ENCODE measurements around the gene ITPKB.

Gene ITPKB

DNA sequence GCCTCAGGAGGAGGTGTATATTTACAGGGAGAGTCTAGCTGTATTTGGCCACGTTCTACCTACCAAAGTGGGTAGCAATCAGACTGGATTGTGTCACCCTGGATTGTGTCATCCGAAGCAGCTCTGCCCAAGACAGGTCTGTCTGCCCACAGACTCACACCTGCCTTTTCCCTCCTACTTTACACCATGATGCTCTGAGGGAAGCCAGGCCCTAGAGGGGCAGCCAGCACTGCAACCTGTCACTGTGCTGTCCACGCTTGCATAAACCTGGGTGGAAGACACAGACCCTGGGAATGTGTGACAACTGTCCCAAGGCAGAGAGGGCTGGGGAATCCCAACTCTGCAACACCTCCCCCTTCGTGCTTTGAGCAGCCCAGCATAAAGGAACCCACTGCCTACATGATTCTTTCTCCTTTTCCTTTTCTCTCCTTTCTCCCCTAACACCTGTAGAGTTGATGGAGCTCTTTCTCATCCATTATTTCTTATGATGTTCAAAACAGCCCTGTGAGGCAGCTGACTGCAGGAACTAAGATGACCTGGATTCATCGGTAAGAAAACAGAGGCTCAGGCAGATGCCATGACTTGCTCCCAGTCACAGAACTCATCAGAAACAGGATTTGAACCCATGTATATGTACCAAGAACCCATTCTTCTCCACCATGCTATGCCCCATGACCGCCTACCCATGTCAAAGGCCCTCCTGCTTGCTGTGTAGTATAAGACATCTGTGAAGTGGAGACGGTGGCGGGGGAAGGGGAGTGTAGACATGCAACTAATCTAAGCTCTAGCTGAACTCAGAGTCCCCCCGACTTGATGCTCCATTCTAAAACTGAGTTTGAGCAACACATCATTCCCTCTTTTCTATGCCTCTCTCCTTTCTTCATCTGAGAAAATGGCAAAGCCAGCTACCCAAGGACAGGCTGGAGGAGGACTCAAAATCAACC is 55.9 kb downstream of the ITPKB start:
- TF ChIP-seq, protein P1, sequence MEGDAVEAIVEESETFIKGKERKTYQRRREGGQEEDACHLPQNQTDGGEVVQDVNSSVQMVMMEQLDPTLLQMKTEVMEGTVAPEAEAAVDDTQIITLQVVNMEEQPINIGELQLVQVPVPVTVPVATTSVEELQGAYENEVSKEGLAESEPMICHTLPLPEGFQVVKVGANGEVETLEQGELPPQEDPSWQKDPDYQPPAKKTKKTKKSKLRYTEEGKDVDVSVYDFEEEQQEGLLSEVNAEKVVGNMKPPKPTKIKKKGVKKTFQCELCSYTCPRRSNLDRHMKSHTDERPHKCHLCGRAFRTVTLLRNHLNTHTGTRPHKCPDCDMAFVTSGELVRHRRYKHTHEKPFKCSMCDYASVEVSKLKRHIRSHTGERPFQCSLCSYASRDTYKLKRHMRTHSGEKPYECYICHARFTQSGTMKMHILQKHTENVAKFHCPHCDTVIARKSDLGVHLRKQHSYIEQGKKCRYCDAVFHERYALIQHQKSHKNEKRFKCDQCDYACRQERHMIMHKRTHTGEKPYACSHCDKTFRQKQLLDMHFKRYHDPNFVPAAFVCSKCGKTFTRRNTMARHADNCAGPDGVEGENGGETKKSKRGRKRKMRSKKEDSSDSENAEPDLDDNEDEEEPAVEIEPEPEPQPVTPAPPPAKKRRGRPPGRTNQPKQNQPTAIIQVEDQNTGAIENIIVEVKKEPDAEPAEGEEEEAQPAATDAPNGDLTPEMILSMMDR (IDR thresholded peaks at IDR 0.05; ENCODE audit: control insufficient read depth, insufficient read depth, low read depth, low read length, missing control alignments): no peak
- H3K4me3 ChIP-seq (ENCODE audit: control insufficient read depth, low read depth, low read length): no peak overlapping the region
- no peak for DNase-seq (ENCODE audit: low read depth)

- TF ChIP-seq, protein P1 (IDR thresholded peaks at IDR 0.05; ENCODE audit: control insufficient read depth, insufficient read depth, low read depth, low read length, missing control alignments): no peak
- H3K4me3 ChIP-seq (ENCODE audit: control insufficient read depth, low read depth, low read length): no peak overlapping the region
- DNase-seq (ENCODE audit: low read depth): no peak
These were observed 57.2 kb downstream of the ITPKB start for GRCh38 chr1:226681652-226682493.

DNA sequence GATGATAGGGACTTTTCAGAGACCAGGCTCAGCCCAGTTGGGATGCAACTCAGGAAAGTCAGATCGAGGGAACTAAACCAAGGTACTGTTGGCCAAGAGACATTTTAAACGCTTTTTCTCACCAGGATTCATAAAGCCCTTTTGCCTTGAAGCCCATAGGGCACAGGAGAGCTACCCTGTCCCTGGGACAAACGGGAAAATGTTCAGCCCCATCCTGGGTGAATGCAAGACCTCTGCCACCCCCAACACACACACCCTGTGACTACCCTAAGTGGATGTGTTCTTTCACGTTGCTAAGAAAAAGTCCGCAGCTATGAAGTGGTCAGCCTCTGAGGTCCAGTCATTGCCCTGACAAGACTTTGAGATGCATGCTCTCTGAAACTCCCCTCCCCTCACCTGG is 58.4 kb downstream of the ITPKB start:
- TF ChIP-seq, protein P1 (IDR thresholded peaks at IDR 0.05; ENCODE audit: control insufficient read depth, insufficient read depth, low read depth, low read length, missing control alignments): no peak
- no peak for DNase-seq (ENCODE audit: low read depth)
- no peak overlapping the region for H3K4me3 ChIP-seq (ENCODE audit: control insufficient read depth, low read depth, low read length)

DNA sequence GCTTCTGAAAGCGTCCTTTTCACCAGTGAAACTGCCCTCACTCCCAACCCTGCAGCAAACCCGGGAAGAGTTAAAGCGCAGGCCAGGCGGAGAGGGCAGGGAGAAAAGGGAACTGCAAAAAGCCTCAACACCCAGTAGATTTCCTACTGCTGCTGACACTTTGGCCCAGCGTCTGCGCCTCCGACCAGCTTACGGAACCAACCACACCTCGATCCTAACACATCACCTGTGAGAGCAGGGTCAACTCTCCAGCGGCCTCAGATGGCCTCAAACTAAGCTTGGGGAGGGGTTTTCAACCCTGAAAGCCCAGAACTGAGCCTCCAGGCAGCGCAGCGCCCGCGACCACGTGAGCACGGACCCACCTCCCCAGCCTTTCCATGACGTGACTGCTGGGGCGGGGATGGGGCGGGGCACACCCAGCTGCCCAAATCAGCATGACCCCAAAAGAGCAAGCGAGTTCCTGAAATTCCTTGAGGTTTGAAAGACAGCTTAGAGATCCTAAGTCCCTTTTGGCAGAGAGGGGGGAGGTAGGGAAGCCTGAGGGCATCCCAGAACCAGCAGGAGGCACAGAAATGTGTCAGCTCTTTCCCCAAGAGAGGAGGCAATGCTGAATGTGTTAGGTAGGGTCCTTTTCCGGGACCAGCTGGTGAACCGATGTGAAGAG is 59.1 kb downstream of the ITPKB start:
- DNase-seq (ENCODE audit: low read depth): no peak
- H3K4me3 ChIP-seq (ENCODE audit: control insufficient read depth, low read depth, low read length): peak overlapping the region; percentile 37
- TF ChIP-seq, protein P1 (IDR thresholded peaks at IDR 0.05; ENCODE audit: control insufficient read depth, insufficient read depth, low read depth, low read length, missing control alignments): no peak

DNA sequence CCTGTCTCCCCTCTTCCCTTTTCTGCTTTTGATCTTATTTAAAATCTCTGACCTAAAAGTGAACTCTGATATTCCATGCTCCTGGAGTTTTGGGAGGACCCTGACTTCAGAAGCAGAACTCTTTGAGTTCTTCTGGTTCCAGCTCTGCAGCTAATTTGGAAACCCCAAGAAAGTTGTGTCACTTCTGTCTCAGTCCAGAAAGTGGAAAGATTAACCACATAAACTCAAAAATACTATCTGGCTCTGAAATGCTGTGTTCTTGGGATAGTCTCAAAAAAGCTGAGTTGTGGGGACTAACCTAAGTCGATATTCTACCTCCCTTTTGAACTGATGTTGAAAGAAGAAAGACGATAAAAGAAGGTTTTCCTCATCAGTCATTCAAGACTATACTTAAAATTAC is 59.8 kb downstream of the ITPKB start:
- no peak overlapping the region for H3K4me3 ChIP-seq (ENCODE audit: control insufficient read depth, low read depth, low read length)
- no peak for DNase-seq (ENCODE audit: low read depth)
- TF ChIP-seq, protein P1 (IDR thresholded peaks at IDR 0.05; ENCODE audit: control insufficient read depth, insufficient read depth, low read depth, low read length, missing control alignments): no peak

DNA sequence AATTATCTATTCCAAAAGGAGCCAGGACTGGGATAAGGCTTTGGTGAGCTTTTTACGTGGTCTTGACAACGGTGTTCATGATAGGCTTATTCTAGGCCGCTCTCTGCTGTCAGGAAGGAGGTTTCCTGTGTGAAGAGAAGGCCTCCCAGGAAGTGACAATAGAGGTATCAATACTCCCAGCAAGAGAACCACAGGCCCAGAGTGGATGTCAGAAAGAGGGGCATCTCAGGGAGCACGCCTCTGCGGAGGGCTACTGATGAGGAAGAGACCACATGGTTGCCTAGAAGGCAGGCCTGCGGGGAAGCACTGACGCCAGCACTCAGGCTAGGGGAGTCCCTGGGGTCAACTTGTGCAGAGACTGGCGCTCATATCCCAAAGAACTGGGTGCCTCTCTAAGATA is 60.4 kb downstream of the ITPKB start:
- TF ChIP-seq, protein P1 (IDR thresholded peaks at IDR 0.05; ENCODE audit: control insufficient read depth, insufficient read depth, low read depth, low read length, missing control alignments): no peak
- H3K4me3 ChIP-seq (ENCODE audit: control insufficient read depth, low read depth, low read length): no peak overlapping the region
- no peak for DNase-seq (ENCODE audit: low read depth)
